GM18502 (cell line): ENCODE data around the gene SIRT2.

ENCODE experiments used
- ATAC-seq: cut with Tn5 transposase; IDR thresholded peaks from one replicate; pipeline ENCODE4 v1.9.1; 2021; ENCODE audit warnings: mild to moderate bottlenecking; ENCODE audit not compliant: unreplicated experiment, poor library complexity

The SIRT2 gene

GRCh38 chr19:38849147-38849859 is 50.1 kb downstream of the SIRT2 start:
- ATAC-seq = peak; percentile 24

- ATAC-seq = no peak
These were observed 50.9 kb downstream of the SIRT2 start for GRCh38 chr19:38848299-38849146.

GRCh38 chr19:38846097-38846496 is 53.3 kb downstream of the SIRT2 start:
- ATAC-seq = no peak

GRCh38 chr19:38845374-38846024 is 53.9 kb downstream of the SIRT2 start:
- no peak for ATAC-seq

- ATAC-seq = no peak
These were observed 55.2 kb downstream of the SIRT2 start for GRCh38 chr19:38844093-38844686.

GRCh38 chr19:38843175-38843758 is 56.2 kb downstream of the SIRT2 start:
- no peak for ATAC-seq

GRCh38 chr19:38842439-38843174 is 56.8 kb downstream of the SIRT2 start:
- no peak for ATAC-seq

- ATAC-seq = no peak
These were observed 57.5 kb downstream of the SIRT2 start for GRCh38 chr19:38841787-38842438.

- ATAC-seq = no peak
These were observed 58.1 kb downstream of the SIRT2 start for GRCh38 chr19:38841180-38841766.

GRCh38 chr19:38840583-38840968 is 58.8 kb downstream of the SIRT2 start:
- no peak for ATAC-seq

- ATAC-seq = no peak
These were observed 59.4 kb downstream of the SIRT2 start for GRCh38 chr19:38839816-38840582.

- ATAC-seq = no peak
These were observed 60.2 kb downstream of the SIRT2 start for GRCh38 chr19:38838986-38839761.

- no peak for ATAC-seq
These were observed 61.0 kb downstream of the SIRT2 start for GRCh38 chr19:38838208-38838985.

GRCh38 chr19:38837656-38838121 is 61.7 kb downstream of the SIRT2 start:
- ATAC-seq = no peak

GRCh38 chr19:38836983-38837626 is 62.3 kb downstream of the SIRT2 start:
- ATAC-seq = no peak
